Ovary (tissue), 3 donors: Measurements from ENCODE around the gene ARL17B.
"Not testable (repeated sequence)": the region's sequence is repeated elsewhere in the genome, so short reads cannot be mapped to it uniquely, and the experiment has no call there.

Experiments
- POLR2A ChIP-seq: fragments of 450-650 bp; IDR thresholded peaks from one replicate; pipeline ENCODE4 v1.6.1; 2017; ENCODE audit warnings: antibody characterized with exemption, mild to moderate bottlenecking, moderate library complexity
- TF ChIP-seq, protein P1 (sequence below), 3 donors: fragments of 450-650 bp in 2 of 3; fragments of 200-600 bp in 1 of 3; IDR thresholded peaks; one replicate each; pipeline versions ENCODE4 v1.5.1 to v1.8.0; 2016 to 2022; ENCODE audit warnings: antibody characterized with exemption in 3 of 3, mild to moderate bottlenecking in 1 of 3
- donor health status: DM: no; HTN: no; CAD: no.

DNA sequence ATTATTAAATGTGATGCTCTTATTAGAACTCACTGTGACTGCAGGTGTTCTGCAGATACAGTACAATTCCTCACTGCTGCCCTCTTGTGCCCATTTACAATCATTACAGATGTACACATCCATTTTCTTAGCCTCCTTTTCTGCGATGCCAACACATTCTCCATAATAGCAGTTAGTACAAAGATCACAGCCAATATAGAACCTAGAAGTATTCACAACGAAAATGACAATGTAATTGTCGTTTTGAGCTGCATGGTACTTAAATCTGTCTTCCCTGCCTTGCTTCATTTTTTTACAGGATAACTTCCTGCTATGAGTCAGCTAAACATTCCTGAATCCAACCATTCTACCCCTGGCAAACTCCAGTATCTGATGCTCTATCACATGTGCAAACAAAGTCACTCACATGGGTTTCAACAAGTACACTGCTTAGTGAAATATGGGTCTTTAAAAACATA lies 74.8 kb downstream of the ARL17B start:
- TF ChIP-seq, protein P1, sequence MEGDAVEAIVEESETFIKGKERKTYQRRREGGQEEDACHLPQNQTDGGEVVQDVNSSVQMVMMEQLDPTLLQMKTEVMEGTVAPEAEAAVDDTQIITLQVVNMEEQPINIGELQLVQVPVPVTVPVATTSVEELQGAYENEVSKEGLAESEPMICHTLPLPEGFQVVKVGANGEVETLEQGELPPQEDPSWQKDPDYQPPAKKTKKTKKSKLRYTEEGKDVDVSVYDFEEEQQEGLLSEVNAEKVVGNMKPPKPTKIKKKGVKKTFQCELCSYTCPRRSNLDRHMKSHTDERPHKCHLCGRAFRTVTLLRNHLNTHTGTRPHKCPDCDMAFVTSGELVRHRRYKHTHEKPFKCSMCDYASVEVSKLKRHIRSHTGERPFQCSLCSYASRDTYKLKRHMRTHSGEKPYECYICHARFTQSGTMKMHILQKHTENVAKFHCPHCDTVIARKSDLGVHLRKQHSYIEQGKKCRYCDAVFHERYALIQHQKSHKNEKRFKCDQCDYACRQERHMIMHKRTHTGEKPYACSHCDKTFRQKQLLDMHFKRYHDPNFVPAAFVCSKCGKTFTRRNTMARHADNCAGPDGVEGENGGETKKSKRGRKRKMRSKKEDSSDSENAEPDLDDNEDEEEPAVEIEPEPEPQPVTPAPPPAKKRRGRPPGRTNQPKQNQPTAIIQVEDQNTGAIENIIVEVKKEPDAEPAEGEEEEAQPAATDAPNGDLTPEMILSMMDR (IDR thresholded peaks at IDR 0.05), result peak; percentile 51 to 69 (median 59)
- TF ChIP-seq POLR2A, result not testable (repeated sequence)
